AG04450 (cell line): ENCODE measurements around the gene CALU. TPM values are rescaled to one million over a fixed set of nuclear protein-coding genes. Genes with fewer than 3 reads are reported as not detected.
A peak's percentile ranks its signal among the peaks of the same experiment; 100 is the strongest.

Experiments used
- CTCF ChIA-PET: fragments of 300-600, 350-600 bp; formaldehyde crosslinking; extraction: SDS; loops from one replicate; lab custom pipeline; 2022; ENCODE audit warnings: antibody characterized with exemption, inconsistent platforms; lab: Charles Lee
- POLR2A ChIA-PET: fragments of 350-600 bp; formaldehyde crosslinking; extraction: SDS; loops from one replicate; lab custom pipeline; 2021; ENCODE audit warnings: antibody characterized with exemption, inconsistent platforms; lab: Yijun Ruan, JAX
- DNase-seq: peaks from one replicate; pipeline ENCODE4 v3.0.0-alpha.2; 2011; ENCODE audit warnings: low read depth, low spot score
- H3K27ac ChIP-seq: one replicate; pipeline ENCODE4 v1.5.1; 2012; ENCODE audit warnings: low read depth, low read length, control low read depth
- H3K27me3 ChIP-seq: one replicate; pipeline ENCODE4 v1.6.0; 2012; ENCODE audit warnings: low read length; ENCODE audit not compliant: control insufficient read depth, insufficient read depth
- H3K4me3 ChIP-seq: 2 replicates; pipeline ENCODE4 v1.5.1; 2011; ENCODE audit warnings: mild to moderate bottlenecking, low read depth, low read length, control low read depth
- H3K9me3 ChIP-seq: 2 replicates; pipeline ENCODE4 v1.5.1; 2012; ENCODE audit warnings: low read length; ENCODE audit not compliant: control insufficient read depth, insufficient read depth
- polyA plus RNA-seq: library from polyadenylated mRNA; depleted of rRNA; stranded (reverse); fragments of >200 nt; gene quantifications from 2 replicates; pipeline ENCODE4 v1.2.3, GENCODE V29; 2011
- TF ChIP-seq, protein P1 (sequence below): IDR thresholded peaks from 2 replicates; pipeline ENCODE4 v1.5.1; 2011; ENCODE audit warnings: low read depth, low read length, control low read depth, inconsistent platforms

The CALU gene
- polyA plus RNA-seq, 1 experiment, result 815 TPM

GRCh38 chr7:128734890-128735289, 4.3 kb upstream of the CALU start:
- Histone ChIP-seq H3K27ac (no peak overlapping the region), H3K9me3 (peaks cover 3% of the 10 kb centered on the region; the same call in 1 of the 2 replicates), H3K27me3 (peaks cover 16% of the 10 kb centered on the region), H3K4me3 (no peak overlapping the region)
- no peak for DNase-seq
- TF ChIP-seq, protein P1, sequence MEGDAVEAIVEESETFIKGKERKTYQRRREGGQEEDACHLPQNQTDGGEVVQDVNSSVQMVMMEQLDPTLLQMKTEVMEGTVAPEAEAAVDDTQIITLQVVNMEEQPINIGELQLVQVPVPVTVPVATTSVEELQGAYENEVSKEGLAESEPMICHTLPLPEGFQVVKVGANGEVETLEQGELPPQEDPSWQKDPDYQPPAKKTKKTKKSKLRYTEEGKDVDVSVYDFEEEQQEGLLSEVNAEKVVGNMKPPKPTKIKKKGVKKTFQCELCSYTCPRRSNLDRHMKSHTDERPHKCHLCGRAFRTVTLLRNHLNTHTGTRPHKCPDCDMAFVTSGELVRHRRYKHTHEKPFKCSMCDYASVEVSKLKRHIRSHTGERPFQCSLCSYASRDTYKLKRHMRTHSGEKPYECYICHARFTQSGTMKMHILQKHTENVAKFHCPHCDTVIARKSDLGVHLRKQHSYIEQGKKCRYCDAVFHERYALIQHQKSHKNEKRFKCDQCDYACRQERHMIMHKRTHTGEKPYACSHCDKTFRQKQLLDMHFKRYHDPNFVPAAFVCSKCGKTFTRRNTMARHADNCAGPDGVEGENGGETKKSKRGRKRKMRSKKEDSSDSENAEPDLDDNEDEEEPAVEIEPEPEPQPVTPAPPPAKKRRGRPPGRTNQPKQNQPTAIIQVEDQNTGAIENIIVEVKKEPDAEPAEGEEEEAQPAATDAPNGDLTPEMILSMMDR, result no peak
- ChIA-PET POLR2A (no interaction called here), CTCF (no interaction called here)

- CTCF ChIA-PET, result no interaction called here
- H3K4me3 ChIP-seq, result no peak overlapping the region
- H3K27ac ChIP-seq, result no peak overlapping the region
- peaks cover 16% of the 10 kb centered on the region for H3K27me3 ChIP-seq
- no peak for DNase-seq
- TF ChIP-seq, protein P1, result no peak
- H3K9me3 ChIP-seq, result peaks cover 3% of the 10 kb centered on the region; the same call in 1 of the 2 replicates
- POLR2A ChIA-PET, result no interaction called here
Observed at GRCh38 chr7:128735436-128735835, 3.7 kb upstream of the CALU start.

- H3K4me3 ChIP-seq, result no peak overlapping the region
- H3K27ac ChIP-seq, result peak overlapping the region; percentile 98
- DNase-seq, result no peak
- POLR2A ChIA-PET, result interaction anchor here (0.6 to 3.8 kb wide), 4 partner anchors 11 to 96 kb away, joined by 3 to 42 read pairs (median 10); no protein-coding TSS in a partner anchor
- peaks cover 4% of the 10 kb centered on the region for H3K27me3 ChIP-seq
- peaks cover 3% of the 10 kb centered on the region; the same call in 1 of the 2 replicates for H3K9me3 ChIP-seq
- CTCF ChIA-PET, result interaction anchor here (1.1 to 1.6 kb wide), 4 partner anchors 9 to 354 kb away, joined by 3 to 4 read pairs (median 3); no protein-coding TSS in a partner anchor
- TF ChIP-seq, protein P1, result no peak
Observed at GRCh38 chr7:128737441-128737840, 1.7 kb upstream of the CALU start.

DNA sequence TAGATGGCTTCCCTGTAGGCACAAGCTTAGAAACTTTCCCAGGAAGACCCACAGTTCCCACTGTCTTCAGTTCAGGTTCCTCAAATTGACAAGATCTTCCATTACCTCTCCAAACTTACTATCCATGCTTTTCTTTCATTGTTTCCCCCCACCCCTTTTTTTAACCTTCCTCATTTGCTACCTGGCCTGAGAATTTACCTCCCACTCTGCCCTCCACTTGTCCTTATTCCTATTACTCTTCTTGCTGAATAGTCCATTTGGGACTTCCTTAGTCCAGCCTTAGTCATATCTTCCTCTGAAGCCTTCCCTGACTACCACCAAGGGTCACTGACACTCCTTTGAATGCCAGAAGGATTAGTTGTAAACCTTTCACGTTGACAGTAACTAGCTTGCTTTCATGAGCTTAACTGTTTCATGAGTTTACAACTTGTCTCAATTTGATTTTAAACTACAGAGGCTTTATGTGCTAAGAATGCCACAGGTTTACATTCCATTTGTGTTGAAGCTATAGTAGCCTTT, 1.2 kb upstream of the CALU start:
- TF ChIP-seq, protein P1, result no peak
- Histone ChIP-seq H3K27ac (peak overlapping the region; percentile 98), H3K9me3 (peaks cover 3% of the 10 kb centered on the region; the same call in 1 of the 2 replicates), H3K27me3 (no peaks in the 10 kb centered on the region), H3K4me3 (no peak overlapping the region)
- POLR2A ChIA-PET, result interaction anchor here (0.6 to 3.8 kb wide), 8 partner anchors 10 to 95 kb away, joined by 3 to 42 read pairs (median 6); no protein-coding TSS in a partner anchor
- no peak for DNase-seq
- CTCF ChIA-PET, result interaction anchor here (1.1 to 1.6 kb wide), 4 partner anchors 9 to 354 kb away, joined by 3 to 4 read pairs (median 3); no protein-coding TSS in a partner anchor

DNA sequence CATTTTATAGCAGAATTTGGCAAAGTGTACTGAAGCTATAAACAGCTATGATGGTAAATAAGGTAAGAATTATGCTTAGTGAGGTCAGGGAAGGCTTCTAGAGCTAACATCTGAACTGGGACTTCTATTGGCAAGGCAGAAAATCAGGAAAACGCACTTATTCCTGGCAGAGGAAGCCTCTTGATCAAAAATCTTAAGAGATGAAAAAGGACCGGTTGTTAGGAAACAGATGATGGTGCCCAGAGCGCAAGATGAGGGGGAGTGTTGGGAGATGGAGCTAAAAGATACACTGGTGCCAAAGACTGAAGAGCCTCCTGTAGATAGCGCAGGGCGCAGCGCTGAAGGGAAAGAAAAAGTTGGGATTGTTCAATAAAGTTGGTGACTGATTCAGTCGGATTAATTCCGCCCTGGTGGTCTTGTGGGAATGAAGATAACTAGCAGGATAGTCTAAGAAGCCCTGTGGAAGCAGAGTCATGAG, 550 bp upstream of the CALU start:
- DNase-seq, result no peak
- H3K9me3 ChIP-seq, result peaks cover 3% of the 10 kb centered on the region; the same call in 1 of the 2 replicates
- ChIA-PET CTCF (interaction anchor here (0.6 to 1.6 kb wide), 4 partner anchors 10 to 125 kb away, joined by 3 to 4 read pairs (median 3); no protein-coding TSS in a partner anchor), POLR2A (interaction anchor here (0.8 to 3.8 kb wide), 6 partner anchors 15 to 95 kb away, joined by 4 to 42 read pairs (median 6); no protein-coding TSS in a partner anchor)
- H3K4me3 ChIP-seq, result peak overlapping the region; percentile 61
- H3K27me3 ChIP-seq, result no peaks in the 10 kb centered on the region
- TF ChIP-seq, protein P1, result no peak
- H3K27ac ChIP-seq, result peak overlapping the region; percentile 98
